ENCODE measurements around the gene STIP1. TPM values are rescaled to one million over a fixed set of nuclear protein-coding genes. Genes with fewer than 3 reads are reported as not detected.
A peak's percentile ranks its signal among the peaks of the same experiment; 100 is the strongest.

STIP1 gene
- total RNA-seq, 4 donors from 2014 or later, result 80.8 to 116 (median 106) TPM

DNA sequence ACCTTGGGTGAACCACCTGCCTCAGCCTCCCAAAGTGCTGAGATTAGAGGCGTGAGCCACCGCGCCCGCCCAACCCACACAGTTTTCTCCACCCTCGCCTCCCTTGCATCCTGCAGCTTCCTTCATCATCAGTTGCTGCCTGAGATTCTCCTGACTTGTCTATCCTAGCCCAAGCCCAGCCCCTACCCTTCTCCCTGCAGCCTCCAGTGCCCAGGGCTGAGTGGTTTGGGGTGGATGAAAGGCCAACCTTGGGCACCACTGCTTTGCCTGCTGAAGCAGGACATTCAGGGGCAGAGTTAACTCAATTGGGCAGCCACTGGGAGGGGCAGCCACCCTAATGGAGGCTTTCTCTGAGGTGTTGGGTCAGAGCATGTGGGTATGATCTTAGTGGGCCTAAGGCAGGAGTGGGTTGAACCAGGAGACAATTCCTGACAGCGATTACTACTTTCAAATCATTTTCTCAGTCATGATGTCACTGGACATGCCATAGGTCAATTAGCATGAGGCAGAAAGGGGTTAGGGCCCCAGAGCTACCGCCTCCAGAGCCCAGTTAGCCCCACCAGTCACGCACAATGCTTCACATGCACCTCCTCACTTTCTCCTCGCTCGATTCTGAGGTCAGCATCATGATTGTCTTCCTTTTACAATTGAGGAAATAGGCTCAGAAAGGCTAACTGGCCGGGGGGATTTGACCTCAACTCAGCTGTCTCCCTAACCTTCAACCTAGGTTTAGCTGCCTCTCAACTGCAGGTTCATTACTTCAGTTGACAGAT is 53.9 kb downstream of the STIP1 start:
- Histone ChIP-seq H3K4me3 (replicated peaks in 1 of 3) (peak overlapping the region in 1 of 3 donors; percentile 45), H3K4me1 (peaks cover 32 to 36% of the 10 kb centered on the region in 2 donors), H3K36me3 (peaks cover 10 to 12% of the 10 kb centered on the region in 2 donors), H3K27me3 (no peaks in the 10 kb centered on the region), H3K27ac (peak overlapping the region; percentile 95 to 99 (median 98)), H3K9me3 (no peaks in the 10 kb centered on the region)
- DNase-seq, result no peak
- TF ChIP-seq POLR2A (IDR thresholded peaks at IDR 0.05), result no peak
- TF ChIP-seq, protein P1, sequence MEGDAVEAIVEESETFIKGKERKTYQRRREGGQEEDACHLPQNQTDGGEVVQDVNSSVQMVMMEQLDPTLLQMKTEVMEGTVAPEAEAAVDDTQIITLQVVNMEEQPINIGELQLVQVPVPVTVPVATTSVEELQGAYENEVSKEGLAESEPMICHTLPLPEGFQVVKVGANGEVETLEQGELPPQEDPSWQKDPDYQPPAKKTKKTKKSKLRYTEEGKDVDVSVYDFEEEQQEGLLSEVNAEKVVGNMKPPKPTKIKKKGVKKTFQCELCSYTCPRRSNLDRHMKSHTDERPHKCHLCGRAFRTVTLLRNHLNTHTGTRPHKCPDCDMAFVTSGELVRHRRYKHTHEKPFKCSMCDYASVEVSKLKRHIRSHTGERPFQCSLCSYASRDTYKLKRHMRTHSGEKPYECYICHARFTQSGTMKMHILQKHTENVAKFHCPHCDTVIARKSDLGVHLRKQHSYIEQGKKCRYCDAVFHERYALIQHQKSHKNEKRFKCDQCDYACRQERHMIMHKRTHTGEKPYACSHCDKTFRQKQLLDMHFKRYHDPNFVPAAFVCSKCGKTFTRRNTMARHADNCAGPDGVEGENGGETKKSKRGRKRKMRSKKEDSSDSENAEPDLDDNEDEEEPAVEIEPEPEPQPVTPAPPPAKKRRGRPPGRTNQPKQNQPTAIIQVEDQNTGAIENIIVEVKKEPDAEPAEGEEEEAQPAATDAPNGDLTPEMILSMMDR (IDR thresholded peaks at IDR 0.05), result no peak
- intact Hi-C loops (cut with DNase I), result no loop called here
- WGBS, 2 donors, result 86 to 90% methylated on average over 10 to 11 of the region's 11 CpGs

DNA sequence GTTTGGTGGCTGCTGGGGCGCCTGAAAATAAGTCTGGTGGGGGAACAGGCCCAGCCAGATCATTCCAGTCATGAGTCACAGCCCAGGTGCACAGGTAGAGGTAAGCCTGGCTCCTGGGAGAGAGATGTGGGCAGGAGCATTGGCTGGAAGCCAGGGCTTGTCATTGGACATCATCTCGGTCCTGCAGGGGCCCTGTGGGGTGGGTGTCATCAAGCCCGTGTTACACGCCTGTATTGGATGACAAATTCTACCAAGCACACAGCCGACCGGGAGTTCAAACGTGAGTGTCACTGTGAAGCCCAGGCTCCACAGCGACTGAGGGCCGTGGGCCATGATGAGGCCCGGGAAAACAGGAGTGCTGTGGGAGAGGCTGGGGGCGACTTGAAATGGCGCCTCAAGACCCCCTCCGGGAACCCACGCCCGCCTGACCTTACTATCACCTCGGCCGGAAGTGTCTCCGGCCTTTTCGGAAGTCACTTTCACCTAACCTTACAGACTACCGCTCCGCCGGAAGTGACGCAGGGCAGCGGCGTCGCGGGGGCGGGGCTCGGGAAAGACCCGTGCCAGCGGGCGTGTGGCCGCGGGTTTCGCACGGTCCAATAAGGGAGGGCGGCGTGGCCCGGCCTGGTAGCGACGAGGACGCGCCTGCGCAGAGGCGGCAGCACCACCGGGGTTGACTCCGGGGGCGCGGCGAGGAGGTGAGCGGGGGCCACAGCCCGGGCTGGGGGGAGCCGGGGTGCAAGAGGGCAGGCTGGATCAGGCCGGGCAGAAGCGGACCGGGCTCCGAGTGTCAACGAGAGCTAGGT is 54.7 kb downstream of the STIP1 start, which contains the start of gene FKBP2:
TSS of gene FKBP2 (plus strand) at position 661 of the 806 bp plus-strand sequence. CDS start 1,293 bp downstream, outside the sequence.
- 2 to 4% methylated on average over 11 to 22 of the region's 58 CpGs for WGBS, 2 donors

DNA sequence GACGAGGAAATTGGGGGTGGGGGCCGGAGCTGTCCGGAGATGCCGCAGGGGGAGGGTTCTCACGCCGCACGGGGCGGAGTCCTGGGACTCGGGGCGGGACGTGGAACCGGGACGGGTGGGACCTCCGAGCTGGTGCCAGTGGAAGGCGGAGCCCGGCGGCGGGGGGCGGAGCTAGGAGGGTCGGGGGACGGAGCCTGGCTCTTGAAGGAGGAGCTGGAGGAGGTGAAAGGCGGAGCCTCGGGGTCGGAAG is 55.2 kb downstream of the STIP1 start:
- Histone ChIP-seq H3K27ac (peak overlapping the region; percentile 95 to 99 (median 98)), H3K36me3 (peaks cover 10 to 12% of the 10 kb centered on the region in 2 donors), H3K4me1 (peaks cover 31 to 36% of the 10 kb centered on the region in 2 donors), H3K9me3 (no peaks in the 10 kb centered on the region), H3K4me3 (replicated peaks in 1 of 3) (peak overlapping the region in 2 of 3 donors; percentile 35 to 45), H3K27me3 (no peaks in the 10 kb centered on the region)
- DNase-seq, result peak; percentile 99 to 100
- 0% methylated on average over 6 to 12 of the region's 24 CpGs for WGBS, 2 donors
- intact Hi-C loops (cut with DNase I), result no loop called here
- TF ChIP-seq, protein P1 (IDR thresholded peaks at IDR 0.05), result no peak
- TF ChIP-seq POLR2A (IDR thresholded peaks at IDR 0.05), result no peak

More for the DNA sequence above, 54.7 kb downstream of the STIP1 start, which contains the start of gene FKBP2:
- intact Hi-C loops (cut with DNase I), result no loop called here
- peak within 1 kb of the TSS; percentile 95 to 99 (median 98) for H3K27ac ChIP-seq
- H3K9me3 ChIP-seq, result no peaks in the 10 kb centered on the region
- peak; percentile 98 for DNase-seq
- H3K4me1 ChIP-seq, result peaks cover 33 to 36% of the 10 kb centered on the region in 2 donors
- peaks cover 10 to 12% of the 10 kb centered on the region in 2 donors for H3K36me3 ChIP-seq
- peak within 1 kb of the TSS; percentile 35 to 95 (median 63) for H3K4me3 ChIP-seq (replicated peaks in 1 of 3)
- no peaks in the 10 kb centered on the region for H3K27me3 ChIP-seq
- TF ChIP-seq, protein P1 (IDR thresholded peaks at IDR 0.05), result no peak
- peak; percentile 68 to 95 for TF ChIP-seq POLR2A (IDR thresholded peaks at IDR 0.05)

DNA sequence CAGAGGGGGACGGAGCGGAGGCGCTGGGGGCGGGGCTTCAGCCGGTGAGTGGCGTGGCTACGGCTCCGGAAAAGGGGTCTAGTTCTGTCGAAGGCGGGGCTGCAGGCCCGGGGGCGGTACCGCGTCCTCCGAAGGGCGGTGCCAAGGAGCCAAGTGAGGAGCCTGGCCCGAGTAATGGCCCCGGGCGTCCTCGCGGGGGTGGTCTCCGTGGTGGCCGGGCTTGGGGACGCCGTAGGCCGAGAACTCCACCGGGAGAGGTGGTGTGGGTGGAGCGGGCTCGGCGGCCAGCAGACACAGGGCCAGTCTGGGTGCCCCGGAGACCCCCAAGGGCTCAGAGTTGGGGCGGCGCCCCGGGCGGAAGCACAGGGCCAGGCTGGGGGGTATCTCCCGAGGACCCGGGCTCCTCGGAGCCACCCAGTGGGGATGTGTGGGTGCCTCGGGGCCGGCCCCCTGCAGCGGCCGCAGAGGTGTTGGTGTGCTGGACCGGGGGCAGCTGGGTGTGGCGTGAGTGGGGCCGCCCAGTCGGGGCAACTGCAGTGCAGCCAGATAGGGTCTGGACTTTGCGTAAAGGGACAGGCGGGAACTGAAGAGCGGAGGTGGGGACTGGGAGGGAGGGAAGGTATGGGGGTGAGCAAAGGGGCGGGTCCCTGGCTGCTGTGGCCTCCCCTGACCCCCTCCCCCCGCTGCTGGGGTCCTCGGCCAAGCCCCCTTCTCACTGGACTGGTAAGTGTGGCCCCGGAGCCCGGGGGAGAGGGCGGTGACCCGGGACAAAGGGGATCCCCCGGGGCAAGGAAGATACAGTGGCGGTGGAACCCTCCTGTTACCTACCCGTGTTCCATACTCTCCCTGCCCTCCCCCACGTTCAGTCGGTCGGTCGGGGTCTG is 55.8 kb downstream of the STIP1 start:
- H3K4me1 ChIP-seq, result peaks cover 31 to 36% of the 10 kb centered on the region in 2 donors
- H3K4me3 ChIP-seq (replicated peaks in 1 of 3), result peak overlapping the region; percentile 28 to 95 (median 63)
- peak; percentile 50 to 61 for DNase-seq
- TF ChIP-seq, protein P1 (IDR thresholded peaks at IDR 0.05), result no peak
- TF ChIP-seq POLR2A (IDR thresholded peaks at IDR 0.05), result peak in 1 of 2 donors; percentile 7
- H3K9me3 ChIP-seq, result no peaks in the 10 kb centered on the region
- intact Hi-C loops (cut with DNase I), result no loop called here
- 0 to 1% methylated on average over 37 to 44 of the region's 63 CpGs for WGBS, 2 donors
- peak overlapping the region; percentile 78 to 99 (median 95) for H3K27ac ChIP-seq
- peaks cover 10 to 12% of the 10 kb centered on the region in 2 donors for H3K36me3 ChIP-seq
- H3K27me3 ChIP-seq, result no peaks in the 10 kb centered on the region
